OCI-M1 (cell line): ENCODE measurements around the gene CFAP221.

Source experiments
- DNase-seq: peaks from one replicate; lab custom pipeline; 2025; lab: John Stamatoyannopoulos, UW

Gene CFAP221

DNA sequence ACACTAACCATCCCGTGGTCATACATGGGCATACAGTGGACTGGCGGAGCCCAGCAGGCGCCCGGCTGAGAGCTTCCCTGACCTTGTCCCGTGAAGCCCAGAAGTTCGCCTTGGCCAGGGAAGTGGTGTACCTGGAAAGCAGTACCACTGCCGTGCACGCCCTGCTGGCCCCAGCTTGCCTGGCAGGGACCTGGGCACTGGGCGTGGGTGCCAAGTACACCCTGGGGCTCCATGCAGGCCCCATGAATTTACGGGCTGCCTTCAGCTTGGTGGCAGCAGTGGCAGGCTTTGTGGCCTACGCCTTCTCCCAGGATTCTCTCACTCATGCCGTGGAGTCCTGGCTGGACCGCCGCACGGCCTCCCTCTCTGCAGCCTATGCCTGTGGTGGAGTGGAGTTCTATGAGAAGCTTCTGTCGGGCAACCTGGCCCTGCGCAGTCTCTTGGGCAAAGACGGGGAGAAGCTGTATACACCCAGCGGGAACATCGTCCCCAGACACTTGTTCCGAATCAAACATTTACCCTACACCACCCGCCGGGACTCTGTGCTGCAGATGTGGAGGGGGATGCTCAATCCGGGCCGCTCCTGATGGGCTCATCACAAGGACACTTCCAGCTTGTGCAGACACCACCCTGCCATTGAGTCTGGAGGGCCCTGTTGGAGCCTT, 137.1 kb downstream of the CFAP221 start:
- no peak for DNase-seq

DNA sequence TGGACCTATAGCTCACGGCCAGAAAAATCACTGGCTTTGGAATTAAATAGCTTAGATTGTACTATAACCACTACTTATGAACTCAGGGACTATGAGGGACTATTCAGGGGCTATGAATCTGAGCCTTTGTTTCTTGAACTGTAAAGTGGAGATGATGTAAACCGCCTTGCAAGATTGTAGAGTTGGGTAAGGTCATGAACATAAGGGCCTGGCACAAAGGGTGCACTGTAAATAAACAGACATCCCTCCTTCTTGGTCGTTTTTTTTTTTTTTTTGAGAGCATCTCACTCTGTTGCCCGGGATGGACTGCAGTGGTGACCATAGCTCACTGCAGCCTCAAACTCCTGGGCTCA, 137.6 kb downstream of the CFAP221 start:
- DNase-seq: no peak

DNA sequence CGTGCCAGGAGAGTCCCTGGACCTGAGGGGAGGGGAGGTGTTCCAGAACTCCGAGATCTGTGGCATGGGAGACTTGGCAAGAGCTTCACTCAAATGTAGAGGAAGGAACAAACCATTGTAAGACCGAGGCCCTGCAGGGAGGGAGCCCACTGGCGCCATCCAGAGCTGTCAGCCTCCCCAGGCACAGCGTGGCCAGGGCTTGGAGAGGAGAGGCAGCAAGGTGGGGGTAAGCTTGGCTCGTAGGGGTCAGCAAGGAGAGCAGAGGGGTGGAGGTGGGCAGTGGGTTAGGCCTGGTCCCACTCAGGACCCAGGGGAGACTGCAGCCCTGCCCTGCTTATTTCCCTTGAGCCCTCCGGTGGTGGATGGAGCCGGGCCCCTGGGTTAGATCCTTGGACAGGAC, 138.3 kb downstream of the CFAP221 start:
- DNase-seq: no peak

DNA sequence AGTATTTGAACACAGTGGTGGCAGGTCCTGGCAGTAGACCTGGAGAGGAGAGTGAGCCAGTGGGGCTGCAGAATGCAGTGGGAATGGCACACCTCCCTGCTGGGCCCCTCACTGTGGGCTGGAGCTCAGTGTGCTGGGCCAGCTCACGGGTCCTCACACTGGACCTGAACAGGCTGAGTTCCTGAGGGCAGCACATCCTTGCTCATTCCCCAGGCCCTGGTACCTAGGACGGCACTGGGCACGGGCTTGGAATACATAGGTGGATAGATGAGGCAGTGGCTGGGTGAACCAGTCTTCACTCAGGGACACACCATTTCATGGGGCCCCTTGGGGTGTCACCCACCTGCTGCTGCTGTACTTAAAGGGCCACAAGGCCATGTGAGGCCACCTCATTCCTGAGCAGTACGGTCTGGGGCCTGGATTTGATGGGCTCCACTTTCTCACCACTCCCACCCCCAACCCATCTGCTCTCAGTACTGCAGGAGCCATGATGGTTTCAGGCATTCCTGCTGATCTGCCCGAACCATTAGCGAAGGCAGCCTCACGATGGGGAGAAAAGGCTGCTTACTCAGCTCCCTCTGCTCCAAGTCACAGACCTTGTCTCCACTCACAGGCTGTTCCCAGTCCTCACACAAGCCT, 138.9 kb downstream of the CFAP221 start:
- no peak for DNase-seq

DNA sequence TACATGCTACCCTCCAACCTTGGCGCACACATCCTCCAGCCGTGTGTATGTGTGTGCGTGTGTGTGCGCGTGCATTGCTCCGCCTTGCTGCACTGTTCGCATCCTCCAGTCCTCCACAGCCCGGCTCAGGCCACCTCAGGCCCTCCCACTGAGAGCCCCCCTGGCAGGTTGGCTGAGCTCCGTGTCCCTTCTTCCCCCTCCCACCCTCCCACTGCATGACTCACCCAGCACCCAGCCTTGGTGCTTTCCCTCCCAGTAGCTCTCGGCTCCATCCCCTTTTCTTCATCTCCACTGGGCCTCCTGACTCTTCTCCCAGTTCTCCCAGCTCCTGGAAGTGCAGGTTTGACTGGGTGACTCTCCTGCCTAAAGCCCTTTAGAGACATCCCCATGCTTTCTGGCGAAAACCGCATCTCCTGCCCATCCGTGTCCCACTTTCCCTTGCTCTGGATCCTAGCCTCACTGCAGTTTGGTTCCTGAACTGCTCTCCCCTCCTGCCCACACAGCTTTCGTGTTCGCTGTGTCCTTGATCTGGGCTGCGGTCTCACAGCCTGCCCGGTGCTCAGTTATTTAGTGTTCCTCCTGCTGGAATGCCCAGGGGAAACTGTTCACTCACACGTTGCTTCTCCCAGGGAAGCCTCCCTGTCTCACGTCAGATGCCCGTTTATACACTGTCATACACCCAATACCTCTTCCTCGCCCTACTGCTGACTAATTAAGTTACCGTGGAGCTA, 139.6 kb downstream of the CFAP221 start:
- DNase-seq: no peak

DNA sequence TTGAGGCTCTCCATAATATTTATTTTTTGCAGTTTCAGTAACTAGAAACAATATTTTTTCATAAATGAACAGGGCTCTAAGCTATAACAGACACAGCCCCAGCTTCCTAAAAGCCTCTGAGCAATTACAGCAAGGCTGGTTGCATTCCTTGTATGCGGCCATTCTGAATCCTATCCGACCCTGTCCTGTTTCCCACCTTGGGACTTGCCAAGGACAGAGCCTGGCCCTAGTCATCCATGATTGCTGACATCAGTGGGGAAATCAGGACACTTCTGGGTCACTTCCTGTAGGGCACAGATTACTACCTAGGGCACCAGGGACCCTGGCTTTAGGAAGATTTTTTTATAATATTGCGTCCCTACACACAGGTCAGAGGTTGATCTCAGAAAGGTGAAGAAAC, 140.3 kb downstream of the CFAP221 start:
- DNase-seq: no peak

DNA sequence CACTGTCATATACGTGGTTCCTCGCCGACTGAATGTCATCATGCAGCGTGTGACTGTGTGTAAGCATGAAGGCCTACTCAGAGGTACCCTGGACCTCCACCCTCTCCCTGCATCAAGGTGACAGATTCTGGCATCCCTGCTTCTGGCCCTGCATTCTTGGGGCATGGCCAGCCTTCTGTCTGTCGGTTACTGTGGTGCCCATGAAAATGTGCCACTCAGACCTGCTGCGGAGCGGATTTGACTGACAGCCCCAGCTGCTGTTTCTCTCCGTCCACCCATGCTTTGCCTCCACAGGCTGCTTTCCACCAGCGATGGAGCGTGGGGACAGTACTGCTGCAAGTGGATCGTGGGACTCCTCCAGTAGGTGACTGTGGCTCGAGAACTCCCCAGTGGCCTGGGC, 144.4 kb downstream of the CFAP221 start:
- DNase-seq: no peak

DNA sequence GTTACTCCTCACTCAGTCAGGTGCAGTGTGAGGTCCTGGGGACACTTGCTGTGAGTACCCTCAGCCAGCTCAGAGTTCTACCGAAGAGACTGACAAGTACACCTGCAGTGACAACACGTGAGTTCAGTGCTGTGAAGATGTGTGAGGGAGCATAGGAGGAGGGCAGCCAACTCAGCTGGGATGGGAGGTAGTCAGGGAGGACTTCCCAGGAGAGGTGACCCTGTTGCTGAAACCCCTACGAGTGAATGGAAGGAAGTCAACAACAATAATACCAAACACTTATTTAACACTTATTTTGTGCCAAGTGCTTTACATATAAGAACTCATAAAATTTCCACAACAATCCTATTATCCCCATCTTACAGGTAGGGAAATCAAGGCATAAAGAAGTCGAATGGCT, 145.0 kb downstream of the CFAP221 start:
- no peak for DNase-seq

DNA sequence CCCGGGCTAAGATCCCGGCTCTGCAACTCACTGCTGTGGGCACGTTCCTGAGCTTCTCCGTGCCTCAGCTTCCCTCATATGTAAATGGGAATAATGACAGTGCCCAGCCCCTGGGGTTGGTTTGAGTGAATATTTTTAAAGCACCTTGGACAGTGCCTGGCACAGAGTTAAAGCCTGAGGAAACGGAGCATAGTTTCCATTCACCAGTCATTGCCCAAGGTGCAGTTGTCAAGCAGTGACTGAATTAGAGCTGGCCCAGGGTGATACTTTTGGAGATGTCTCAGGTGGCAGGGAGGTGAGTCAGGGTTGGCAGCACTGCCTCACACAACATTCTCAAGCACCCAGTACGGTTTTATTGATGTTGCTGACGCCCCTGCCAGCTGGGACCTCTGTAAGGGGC, 146.9 kb downstream of the CFAP221 start:
- DNase-seq: no peak

DNA sequence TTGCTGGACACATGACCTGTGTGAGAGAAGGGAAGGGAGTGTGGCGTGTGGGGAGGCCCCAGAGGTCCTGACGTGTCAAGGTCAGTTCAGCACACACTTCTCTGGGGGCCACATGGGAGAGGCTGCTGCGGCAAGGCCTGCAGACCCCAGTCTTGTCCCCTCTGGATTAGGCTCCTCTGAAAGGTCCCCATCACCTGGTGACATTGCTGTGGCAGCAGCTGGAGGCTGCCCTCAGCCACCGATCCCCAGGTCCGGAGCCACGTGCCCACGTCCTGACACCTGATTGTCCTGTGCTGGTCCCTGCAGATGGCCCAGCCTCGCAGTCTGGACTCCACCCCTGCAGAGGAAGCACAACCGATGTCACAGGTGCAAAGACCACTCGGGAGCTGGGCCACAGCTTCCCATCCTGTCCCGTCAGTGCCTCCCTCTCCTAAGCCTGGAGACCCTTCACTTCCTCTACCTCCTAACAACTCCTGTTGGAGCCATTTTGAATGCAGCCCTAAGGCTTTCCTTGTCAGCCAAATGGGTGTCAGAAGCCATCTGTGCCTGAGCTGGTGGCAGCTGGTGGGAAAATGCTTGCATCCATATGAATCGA, 147.5 kb downstream of the CFAP221 start:
- DNase-seq: no peak

DNA sequence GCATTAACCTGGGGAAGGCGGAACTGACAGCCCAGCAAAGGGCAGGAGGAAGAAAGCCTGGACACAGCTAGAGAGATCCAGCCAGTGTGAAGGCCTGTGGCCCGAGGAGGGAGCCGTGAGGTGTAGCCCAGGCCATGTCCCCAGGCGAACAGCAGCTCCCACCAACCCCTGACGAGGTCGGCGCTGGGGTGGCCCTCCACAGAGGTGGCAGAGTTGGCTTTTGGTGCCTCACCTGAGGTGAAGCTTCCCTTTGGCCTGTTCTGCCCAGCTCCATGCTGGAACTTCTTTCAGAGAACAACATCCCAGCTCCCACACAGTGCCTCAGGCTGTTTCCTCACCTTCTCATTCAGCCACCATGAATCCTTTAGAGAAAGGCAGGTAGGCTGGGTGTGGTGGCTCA, 148.1 kb downstream of the CFAP221 start:
- DNase-seq: no peak

DNA sequence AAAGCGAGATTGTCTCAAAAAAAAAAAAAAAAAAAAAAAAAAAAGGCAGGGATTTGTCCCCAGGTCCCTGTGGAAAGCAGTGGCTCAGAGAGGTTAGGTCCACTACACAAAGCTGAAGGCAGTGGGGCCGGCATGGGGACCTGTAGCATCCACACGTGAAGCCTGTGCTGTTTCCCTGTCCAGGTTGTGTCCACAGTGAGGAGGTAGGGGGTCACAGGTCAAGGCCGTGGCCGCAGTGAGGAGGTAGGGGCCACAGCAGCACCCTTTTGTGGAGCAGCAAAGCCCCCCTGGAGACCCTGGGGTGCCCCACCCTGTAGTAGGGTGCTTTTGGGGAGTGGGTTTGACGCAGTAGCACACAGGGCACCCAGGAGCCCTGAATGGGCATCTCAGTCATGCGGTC, 148.7 kb downstream of the CFAP221 start:
- DNase-seq: no peak

DNA sequence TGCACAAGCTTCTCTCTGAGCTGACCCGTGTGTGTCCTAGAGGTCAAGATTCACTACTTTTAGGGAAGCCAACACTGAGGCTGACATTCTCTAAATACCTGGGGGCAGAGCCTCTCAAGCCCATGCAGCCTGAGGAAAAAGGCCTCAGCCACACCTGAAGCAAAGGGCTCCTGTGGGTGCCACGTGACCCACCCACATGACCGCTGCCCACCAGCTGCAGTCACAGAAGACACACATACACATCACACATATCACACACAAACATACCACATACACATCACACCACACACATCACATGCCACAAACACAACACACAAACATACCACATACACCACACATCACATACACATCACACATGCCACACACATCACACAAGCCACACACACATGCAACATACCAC, 149.3 kb downstream of the CFAP221 start:
- DNase-seq: no peak

DNA sequence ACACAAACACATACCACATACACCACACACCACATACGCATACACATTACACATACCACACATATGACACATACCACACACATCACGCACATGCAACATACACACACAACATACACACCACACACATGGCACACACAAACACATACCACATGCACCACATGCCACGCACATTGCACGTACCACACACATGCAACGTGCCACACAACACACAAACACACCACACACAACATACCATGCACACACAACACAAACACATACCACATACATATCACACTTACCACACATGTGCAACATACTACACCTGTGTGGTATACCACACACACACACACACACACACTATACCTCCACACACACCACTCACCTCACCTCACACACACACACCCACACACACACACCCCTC, 149.7 kb downstream of the CFAP221 start:
- DNase-seq: no peak

DNA sequence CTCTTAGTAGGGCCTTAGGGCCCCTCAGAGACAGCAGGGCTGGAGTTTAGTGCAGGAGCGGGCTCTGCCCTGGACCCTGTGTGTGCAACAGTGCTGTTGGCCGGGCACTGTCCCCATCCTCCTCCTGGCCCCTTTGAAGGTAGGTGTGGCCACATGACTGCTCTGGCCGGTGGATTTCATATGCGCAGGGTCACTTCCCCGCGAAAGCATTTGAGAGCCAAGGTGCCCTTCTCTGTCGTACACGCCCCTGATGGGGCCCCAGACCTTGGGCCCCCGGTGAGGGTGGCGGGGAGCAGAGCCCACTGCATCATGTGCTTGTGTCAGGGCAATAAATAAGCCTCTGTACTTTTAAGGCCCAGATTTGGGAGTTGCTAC, 150.2 kb downstream of the CFAP221 start:
- no peak for DNase-seq

DNA sequence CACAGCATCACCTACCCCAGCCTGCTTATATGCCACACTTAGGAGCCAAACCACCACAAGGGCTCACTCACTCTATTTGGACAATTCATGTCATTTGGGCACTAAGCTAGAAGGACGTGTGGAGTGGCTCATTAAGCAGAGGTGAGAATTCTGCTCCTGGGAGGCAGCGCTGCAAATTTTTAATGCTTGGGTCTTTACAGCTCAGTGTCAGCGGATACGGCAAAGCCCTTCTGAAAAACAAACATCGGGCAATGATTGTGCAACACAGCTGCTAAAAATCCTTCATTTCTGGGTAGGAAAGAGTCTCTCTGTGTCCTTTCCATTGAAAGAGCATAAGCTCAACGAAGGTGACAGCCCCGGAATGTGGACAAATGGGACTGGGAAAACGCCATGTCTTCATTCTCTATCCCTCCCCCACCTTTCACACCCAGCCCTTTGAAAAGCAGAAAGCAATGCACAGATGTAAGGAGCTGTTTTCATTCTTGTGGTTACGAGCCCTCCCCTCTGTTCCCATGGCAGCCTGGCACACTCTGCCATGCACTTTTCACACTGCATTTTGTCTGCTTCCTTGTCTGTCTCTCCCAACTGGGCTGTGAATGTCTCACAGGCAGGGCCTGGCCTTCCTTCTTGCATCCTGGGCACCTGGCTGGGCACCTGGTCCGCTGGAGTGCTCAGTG, 150.7 kb downstream of the CFAP221 start:
- DNase-seq: no peak

DNA sequence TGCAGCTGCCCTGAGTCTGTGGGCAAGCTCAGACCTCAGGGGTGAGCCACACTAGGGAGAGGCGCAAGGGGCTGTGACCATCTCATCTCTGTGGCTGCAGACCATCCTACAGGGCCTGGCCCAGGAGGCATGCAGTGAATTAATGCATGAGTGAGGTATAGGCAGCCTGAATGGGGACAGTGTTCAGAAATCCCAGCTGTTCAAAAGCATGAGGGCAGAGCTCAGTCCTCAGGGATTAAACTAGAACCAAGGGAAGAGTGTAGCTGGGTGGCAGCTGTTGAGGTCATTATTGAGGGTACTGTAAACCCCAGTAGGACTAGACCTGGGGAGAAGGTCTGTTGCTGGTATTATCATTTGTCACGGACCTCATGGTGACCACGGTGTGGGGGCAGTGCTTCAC, 151.8 kb downstream of the CFAP221 start:
- DNase-seq: no peak

DNA sequence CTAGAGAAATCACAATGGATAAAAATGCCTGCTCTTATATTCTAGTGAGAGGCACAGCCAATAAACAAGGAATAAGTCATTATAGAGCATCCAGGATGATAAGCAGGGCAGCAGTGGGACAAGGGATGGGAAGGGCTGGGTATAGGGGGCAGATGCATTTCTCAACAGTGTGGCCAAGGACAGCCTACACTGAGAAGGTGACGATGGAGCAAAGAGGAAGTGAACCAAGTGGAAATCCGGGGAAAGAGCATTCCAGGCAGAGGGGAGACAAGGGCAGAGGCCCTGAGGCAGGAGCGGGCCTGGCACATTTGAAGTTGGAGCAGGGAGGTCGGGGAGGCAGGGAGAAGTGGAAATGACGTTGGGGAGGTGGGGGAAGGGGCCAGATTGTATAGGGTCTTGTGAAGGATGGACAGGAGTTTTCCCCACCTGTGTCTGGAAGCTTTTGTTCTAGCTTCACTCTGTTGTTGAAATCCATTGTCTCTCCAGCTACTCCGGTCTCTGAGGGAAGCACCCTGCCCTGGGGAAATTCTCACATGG, 152.3 kb downstream of the CFAP221 start:
- DNase-seq: no peak

DNA sequence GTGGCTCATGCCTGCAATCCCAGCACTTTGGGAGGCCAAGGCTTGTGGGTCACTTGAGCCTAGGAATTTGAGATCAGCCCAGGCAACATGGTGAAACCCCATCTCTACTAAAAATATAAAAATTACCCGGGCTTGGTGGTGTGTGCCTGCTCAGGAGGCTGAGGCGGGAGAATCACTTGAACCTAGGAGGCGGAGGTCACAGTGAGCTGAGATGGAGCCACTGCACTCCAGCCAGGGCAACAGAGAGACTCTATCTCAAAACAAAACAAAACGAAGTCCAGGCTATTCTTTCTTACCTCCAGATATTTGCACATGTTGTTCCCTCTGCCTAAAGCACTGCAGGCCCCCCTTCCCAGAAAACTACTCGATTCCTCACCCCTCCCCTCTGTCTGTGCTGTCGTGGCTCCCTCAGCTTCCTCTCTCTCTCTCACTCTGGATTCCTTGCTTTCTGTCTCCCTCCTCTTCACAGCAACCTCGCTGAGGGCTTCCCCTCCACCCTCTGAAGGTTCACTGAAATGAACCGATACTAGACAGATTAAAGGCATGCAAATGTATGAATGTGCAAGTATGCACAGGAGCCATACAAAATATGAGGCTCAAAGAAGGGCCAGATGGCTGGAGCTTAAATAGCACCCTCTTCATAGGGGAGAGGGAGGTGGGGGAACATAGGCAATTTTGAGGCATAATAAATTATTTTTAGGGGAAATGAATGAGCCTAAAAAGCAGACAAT, 153.2 kb downstream of the CFAP221 start:
- no peak for DNase-seq

DNA sequence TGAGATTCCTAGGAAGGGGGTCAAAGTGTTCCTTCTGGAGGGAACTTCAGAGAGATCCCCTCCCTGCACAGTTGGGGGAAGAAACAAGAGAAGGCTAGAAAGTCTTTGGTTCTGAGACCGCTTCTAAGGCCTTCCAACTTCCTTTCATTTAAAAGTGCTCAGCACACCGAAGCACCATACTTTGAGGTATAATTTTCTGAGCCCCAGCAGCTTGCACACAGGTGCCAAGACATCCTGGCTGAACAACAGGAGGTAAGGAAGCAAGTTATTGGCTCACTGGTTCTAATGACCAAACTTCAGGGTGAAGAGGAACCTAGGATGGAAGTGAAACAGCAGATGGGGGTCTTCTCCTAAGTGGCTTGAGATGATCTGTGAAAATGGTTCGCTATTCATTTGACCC, 154.0 kb downstream of the CFAP221 start:
- no peak for DNase-seq

DNA sequence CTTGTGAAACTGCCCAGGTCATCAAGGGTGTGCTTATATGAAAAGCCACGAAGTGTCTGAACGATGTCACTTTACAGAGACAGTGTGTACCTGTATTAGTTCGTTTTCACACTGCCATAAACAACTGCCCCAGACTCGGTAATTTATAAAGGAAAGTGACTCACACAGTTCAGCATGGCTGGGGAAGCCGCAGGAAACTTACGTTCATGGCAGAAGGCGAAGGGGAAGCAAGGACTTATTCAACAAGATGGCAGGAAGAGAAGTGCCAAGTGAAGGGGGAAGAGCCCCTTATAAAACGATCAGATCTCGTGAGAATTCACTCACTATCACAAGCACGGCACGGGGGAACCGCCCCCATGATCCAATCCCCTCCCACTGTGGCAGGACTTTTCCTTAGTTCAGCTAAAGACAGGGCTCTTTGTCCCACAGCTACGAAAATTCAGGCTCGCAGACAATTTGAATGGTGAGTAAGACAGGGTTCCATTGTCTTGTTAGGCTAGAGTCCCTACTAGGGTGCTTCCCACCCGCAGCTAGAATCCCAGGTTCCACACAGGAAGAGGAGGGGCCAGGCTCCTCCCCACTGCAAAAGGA, 154.9 kb downstream of the CFAP221 start:
- no peak for DNase-seq
